IPS-18a (cell line): ENCODE measurements around the gene SCRT2.

Experiments used
- H3K27ac ChIP-seq: one replicate; pipeline ENCODE4 v1.5.1; 2013; ENCODE audit warnings: low read length
- H3K27me3 ChIP-seq: one replicate; pipeline ENCODE4 v1.6.1; 2013; ENCODE audit warnings: mild to moderate bottlenecking, low read length; ENCODE audit not compliant: control insufficient read depth, insufficient read depth
- H3K36me3 ChIP-seq: one replicate; pipeline ENCODE4 v1.6.1; 2013; ENCODE audit warnings: low read depth, low read length; ENCODE audit not compliant: control insufficient read depth
- H3K4me1 ChIP-seq: one replicate; pipeline ENCODE4 v1.6.1; 2013; ENCODE audit warnings: low read depth, low read length; ENCODE audit not compliant: control insufficient read depth
- H3K4me3 ChIP-seq: one replicate; pipeline ENCODE4 v1.5.1; 2013; ENCODE audit warnings: low read length
- H3K9ac ChIP-seq: one replicate; pipeline ENCODE4 v1.6.1; 2013; ENCODE audit warnings: mild to moderate bottlenecking, low read length, moderate library complexity
- H3K9me3 ChIP-seq: one replicate; pipeline ENCODE4 v1.6.1; 2013; ENCODE audit warnings: low read depth, low read length; ENCODE audit not compliant: control insufficient read depth

The SCRT2 gene

DNA sequence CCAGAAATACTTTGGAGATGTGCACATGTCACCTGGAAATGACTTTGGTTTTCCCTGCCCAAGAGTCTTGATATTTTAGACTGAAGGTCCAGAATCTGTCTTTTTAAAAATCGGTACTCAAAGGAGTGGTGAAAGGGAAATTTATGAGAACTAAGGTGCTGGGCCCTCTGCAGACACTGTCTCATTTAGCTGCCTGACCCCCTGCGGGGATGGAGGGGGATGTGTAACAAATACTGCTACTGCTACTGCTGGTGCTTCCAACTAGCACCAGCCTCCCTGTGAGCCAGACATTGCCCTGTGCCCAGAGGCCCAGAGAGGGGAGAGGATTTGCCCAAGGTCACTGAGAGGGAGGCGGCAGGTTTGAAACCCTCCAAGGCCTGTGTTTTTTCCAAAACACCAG lies 7.0 kb downstream of the SCRT2 start:
- H3K27ac ChIP-seq, result no peak overlapping the region
- no peak overlapping the region for H3K9ac ChIP-seq
- H3K4me1 ChIP-seq, result peaks cover 11% of the 10 kb centered on the region
- no peaks in the 10 kb centered on the region for H3K36me3 ChIP-seq
- no peak overlapping the region for H3K4me3 ChIP-seq
- H3K9me3 ChIP-seq, result no peaks in the 10 kb centered on the region
- peaks cover under 1% of the 10 kb centered on the region for H3K27me3 ChIP-seq

DNA sequence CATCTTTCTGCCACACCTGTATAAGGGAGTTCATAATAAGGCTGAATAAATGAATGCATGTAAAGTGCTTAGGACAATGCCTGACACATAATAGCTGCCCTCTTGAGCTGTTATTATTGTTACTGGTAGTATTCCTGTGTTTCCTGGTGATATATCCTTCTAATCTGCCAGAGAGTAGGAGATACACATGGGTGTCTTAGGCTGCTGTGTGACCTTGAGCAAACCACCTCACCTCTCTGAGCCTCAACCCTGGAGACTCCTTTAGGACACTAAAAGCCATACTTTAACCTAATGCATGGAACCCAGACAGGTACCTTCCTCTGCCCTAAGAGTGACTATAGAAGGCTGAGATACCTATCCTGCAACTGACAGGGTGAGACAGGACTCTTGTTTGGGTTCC lies 7.6 kb downstream of the SCRT2 start:
- H3K4me3 ChIP-seq, result no peak overlapping the region
- H3K9me3 ChIP-seq, result no peaks in the 10 kb centered on the region
- peaks cover 11% of the 10 kb centered on the region for H3K4me1 ChIP-seq
- H3K27ac ChIP-seq, result no peak overlapping the region
- H3K27me3 ChIP-seq, result no peaks in the 10 kb centered on the region
- no peak overlapping the region for H3K9ac ChIP-seq
- no peaks in the 10 kb centered on the region for H3K36me3 ChIP-seq

DNA sequence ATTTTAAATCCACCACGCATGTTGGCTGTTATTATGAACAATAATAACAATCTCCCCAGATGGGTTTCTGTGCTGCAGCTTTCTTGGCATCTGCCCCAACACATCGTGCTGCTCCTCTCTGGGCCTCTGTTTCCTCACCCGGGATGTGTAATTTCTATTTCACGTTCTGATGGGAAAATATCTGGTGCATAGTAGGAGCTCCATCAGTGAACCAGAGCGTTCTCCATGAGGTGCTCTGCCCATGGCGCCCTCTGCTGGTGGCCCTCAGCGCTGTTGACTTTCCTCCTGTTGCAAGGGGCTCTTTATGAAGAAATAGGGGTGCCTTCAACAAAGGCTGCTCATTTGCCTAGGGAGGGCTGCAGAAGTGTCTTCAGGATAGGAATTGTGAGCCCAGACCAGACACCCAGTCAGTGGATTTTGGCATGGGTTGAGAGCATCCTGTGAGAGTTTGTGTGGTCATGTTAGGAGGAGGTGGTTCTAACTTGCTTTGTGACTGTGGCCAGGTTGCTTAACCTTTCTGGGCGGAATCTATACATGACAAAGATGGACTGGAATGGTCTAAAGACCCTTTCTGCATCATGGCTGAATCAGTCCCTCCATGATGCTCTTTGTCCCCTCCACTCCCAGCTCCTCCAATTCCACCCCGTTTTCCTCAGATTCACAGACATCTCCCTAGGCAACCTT lies 8.1 kb downstream of the SCRT2 start:
- no peak overlapping the region for H3K4me3 ChIP-seq
- no peak overlapping the region for H3K9ac ChIP-seq
- H3K36me3 ChIP-seq, result no peaks in the 10 kb centered on the region
- H3K9me3 ChIP-seq, result no peaks in the 10 kb centered on the region
- H3K4me1 ChIP-seq, result peaks cover 11% of the 10 kb centered on the region
- H3K27me3 ChIP-seq, result no peaks in the 10 kb centered on the region
- H3K27ac ChIP-seq, result no peak overlapping the region

DNA sequence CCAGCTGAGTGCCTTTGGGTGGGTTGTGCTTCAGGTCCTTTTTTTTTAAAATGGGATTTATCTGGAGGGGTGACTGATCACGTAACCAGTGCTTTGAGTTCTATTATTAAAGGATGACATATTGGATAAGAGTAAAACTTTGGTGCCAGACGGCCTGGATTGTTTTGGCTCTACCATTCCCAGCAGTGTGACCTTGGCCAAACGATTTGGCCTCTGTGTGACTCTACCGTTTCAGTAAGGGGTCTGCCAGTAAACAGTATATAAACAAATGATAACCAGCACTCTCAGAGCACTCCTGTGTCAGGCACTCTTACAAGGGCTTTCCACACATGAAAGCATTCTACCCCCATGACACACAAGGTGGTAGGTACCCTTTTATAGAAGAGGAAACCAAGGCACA lies 8.7 kb downstream of the SCRT2 start:
- no peaks in the 10 kb centered on the region for H3K36me3 ChIP-seq
- no peak overlapping the region for H3K9ac ChIP-seq
- H3K27ac ChIP-seq, result no peak overlapping the region
- peaks cover 15% of the 10 kb centered on the region for H3K4me1 ChIP-seq
- H3K9me3 ChIP-seq, result no peaks in the 10 kb centered on the region
- H3K27me3 ChIP-seq, result no peaks in the 10 kb centered on the region
- no peak overlapping the region for H3K4me3 ChIP-seq

DNA sequence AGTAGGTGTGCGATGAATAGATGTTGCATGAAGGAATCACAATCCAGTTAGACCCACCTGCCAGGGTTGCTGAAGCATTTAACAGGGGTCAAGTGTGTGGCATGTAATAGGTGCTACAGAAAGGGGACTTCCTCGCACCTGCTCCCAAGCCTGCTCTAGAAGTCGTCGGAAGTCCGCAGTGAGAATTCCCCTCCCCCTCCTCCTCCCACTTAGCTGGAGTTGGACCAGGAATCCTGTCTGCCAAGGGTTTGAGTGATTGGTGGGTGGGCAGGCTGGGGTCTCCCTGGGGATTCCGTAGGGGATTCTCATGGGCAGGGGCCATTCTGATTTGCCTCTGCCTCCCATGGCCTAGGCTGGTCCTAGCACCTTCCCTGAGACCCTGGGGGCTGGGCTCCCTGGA lies 10.3 kb downstream of the SCRT2 start:
- Histone ChIP-seq H3K9ac (no peak overlapping the region), H3K4me3 (no peak overlapping the region), H3K36me3 (no peaks in the 10 kb centered on the region), H3K27ac (no peak overlapping the region), H3K4me1 (peaks cover 27% of the 10 kb centered on the region), H3K9me3 (no peaks in the 10 kb centered on the region), H3K27me3 (no peaks in the 10 kb centered on the region)

DNA sequence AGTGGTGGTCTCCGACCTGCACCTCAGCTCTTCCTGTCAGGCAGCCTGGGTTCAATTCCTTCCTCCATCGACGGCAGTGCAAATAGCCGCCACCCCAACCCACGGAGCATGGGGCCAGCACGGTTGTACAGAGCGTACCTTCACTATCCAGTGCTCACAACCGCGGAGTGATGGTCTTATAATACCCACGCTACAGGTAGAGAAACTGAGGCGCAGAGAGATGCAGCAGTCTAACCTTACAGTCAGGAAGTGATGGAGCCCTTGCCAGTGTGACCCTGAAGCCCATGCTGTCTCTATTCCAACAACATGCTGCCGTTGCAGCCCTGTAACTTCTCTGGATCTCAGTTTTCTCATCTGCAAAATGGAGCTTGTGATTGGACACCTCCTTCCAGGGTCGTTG lies 11.0 kb downstream of the SCRT2 start:
- H3K27me3 ChIP-seq, result no peaks in the 10 kb centered on the region

DNA sequence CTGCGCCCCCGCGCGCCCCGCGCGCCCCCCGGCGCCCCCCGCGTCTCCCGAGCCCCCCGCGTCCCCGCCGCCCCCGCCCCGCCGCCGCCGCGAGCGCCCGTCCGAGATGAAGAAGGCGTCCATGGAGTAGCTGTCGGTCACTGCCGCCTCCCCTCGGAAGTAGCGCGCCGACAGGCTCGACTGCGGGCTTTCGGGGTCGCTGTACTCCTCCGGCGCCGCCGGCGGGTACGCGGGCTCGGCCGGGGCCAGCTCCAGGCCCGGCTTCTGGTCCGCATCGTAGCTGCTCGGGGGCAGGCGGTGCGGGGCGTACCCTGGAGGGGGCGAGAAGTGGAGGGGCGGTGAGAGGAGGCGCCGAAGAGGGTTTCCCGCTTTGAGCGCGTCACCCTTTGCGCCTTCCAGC lies 11.5 kb downstream of the SCRT2 start:
- H3K4me1 ChIP-seq, result peaks cover 33% of the 10 kb centered on the region
- no peak overlapping the region for H3K9ac ChIP-seq
- H3K9me3 ChIP-seq, result no peaks in the 10 kb centered on the region
- H3K4me3 ChIP-seq, result no peak overlapping the region
- H3K36me3 ChIP-seq, result no peaks in the 10 kb centered on the region
- no peaks in the 10 kb centered on the region for H3K27me3 ChIP-seq
- H3K27ac ChIP-seq, result no peak overlapping the region

More for the DNA sequence above, 11.0 kb downstream of the SCRT2 start:
- Histone ChIP-seq H3K4me1 (peaks cover 28% of the 10 kb centered on the region), H3K9me3 (no peaks in the 10 kb centered on the region), H3K27ac (no peak overlapping the region), H3K4me3 (no peak overlapping the region), H3K9ac (no peak overlapping the region), H3K36me3 (no peaks in the 10 kb centered on the region)

DNA sequence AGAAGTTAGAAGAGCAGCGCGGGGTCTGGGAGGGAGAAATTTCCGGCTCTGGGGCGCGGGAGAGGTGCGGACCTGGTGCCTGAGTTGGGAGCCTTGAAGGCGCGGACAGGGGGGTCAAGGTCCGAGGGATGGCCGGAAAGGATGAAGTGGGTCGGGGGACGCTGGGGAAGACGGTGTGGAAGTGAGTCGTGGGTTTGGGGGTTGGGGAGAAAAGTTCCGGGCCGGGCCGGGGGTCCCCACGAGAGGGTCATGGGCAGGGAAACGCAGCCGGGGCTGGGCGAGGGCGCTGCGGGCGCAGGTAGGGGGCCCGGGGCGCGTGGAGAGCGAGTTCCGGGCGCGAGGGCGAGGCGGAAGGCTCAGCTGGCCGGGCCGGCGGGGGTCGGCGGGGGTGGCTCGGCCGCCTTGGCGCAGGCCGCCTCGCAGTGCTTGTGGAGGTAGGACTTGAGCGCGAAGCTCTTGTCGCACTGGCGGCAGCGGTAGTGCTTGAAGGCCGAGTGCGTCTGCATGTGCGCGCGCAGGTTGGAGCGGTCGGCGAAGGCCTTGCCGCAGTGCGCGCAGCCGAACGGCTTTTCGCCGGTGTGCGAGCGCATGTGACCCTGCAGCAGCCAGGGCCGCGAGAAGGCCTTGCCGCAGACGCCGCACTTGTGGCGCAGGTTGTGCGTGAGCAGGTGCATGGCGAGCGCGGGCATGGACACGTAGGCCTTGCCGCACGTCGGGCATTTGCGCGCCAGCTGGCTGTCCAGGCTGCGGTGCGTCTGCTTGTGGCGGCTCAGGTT lies 12.1 kb downstream of the SCRT2 start:
- Histone ChIP-seq H3K4me1 (peaks cover 39% of the 10 kb centered on the region), H3K27ac (no peak overlapping the region), H3K27me3 (no peaks in the 10 kb centered on the region), H3K4me3 (no peak overlapping the region), H3K9me3 (no peaks in the 10 kb centered on the region), H3K9ac (no peak overlapping the region), H3K36me3 (no peaks in the 10 kb centered on the region)

DNA sequence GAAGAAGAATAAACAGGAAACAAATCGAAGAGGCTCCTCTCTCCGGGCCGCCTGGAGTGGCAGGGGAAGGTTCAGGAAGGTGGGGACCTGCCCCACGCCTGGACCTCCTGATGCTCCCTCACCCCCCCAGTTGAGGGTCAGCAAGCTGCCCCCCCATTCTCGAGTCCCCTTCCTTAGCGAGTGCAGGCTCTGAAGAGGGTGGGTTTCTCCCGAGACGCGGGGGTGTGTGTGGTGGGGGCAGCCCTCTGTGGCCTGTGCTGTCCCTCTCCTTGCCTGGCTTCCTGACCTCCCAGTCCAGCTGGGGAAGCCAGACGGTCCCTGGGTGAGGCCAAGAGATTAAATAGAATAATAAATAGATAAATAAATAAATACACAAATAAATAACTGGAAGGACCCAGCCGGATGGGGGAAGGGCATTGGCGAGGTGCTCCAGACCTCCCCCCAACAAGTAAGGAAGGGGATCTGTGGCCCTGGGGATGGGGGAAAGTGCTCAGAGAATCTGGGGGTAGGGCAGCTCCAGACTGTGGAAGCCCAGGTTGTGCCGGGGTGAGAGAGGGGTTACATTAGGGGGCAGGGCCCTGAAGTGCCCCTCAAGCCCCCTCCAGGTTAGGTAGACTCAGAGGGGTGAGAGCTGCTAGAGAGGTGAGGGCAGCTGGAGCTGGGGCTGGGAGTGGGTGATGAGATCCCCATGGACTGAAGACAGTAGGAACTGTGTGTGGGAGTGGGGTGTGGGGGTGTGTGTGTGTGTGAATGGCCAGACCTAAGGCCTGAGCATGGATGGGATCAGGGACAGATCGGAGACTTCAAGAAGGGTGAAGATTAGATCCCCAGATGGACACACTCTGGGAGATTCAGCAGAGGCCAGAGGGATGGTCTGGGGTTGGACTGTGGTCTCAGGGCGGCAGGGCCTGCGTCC lies 13.1 kb downstream of the SCRT2 start:
- Histone ChIP-seq H3K9ac (no peak overlapping the region), H3K4me1 (peaks cover 49% of the 10 kb centered on the region), H3K27me3 (no peaks in the 10 kb centered on the region), H3K9me3 (no peaks in the 10 kb centered on the region), H3K36me3 (no peaks in the 10 kb centered on the region), H3K27ac (no peak overlapping the region), H3K4me3 (no peak overlapping the region)

DNA sequence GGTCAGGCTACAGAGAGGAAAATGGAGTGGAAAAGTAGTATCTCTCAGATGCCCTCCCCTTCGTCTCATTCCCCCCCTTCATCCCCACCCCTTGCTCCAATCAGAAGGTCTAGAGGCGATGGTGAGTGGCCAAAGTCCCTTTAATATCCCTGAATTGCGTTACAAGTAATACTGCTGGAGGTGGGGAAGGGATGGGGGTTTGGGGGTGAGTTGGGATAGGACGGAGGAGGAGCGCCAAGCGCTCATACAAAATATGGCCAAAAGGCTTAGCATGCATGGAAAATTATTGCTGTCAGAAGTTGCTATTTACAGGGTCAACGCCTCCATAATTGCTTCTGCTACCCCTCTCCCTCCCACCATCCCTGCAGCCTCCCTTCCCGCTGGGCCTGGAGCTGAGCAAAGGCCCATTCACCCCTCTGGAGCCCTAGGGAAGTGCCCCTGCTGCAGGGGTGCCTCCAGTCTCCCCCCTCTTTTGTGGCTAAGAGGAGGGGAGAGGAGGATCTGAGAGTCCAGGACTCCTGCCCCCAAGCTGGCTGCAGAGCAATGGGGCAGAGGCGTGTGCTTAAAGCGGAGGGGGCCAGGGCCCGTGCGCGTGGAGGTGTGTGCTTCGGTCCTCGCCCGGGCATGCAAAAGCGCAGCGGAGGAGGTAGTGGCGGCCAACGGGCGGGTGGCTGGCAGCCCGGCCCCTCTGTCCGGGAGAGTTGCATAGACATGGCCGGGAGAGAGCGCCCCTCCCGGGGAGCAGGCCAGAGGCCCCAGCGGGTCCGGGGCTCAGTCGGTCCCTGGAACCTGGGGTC lies 13.9 kb downstream of the SCRT2 start:
- no peaks in the 10 kb centered on the region for H3K36me3 ChIP-seq
- H3K9ac ChIP-seq, result no peak overlapping the region
- peaks cover 54% of the 10 kb centered on the region for H3K4me1 ChIP-seq
- no peaks in the 10 kb centered on the region for H3K27me3 ChIP-seq
- no peak overlapping the region for H3K4me3 ChIP-seq
- no peaks in the 10 kb centered on the region for H3K9me3 ChIP-seq
- no peak overlapping the region for H3K27ac ChIP-seq
